HG02678 (cell line): ENCODE data around the gene NEK10.

Experiments used
- ATAC-seq: cut with Tn5 transposase; IDR thresholded peaks from one replicate; pipeline ENCODE4 v1.9.1; 2021; ENCODE audit warnings: mild to moderate bottlenecking, moderate library complexity; ENCODE audit not compliant: unreplicated experiment

The NEK10 gene

DNA sequence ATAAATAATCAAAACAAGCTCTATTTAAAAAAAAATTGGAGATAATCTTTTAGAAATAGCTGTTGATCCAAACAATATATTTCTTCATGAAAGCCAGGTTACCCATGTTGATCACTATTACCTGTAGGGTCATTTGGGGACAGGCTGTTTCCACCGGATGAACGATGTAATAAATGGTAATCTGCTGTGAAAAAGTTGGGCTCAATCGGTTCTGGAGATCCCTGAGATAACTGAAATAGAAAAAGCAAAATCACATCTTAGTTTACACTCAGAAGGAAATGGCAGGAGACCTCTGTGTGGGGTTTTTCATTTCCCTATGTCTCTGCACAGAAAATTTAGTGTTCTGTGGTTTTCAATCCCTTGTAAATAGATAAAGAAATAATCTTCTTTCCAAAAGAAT lies 249.5 kb downstream of the NEK10 start:
- no peak for ATAC-seq

DNA sequence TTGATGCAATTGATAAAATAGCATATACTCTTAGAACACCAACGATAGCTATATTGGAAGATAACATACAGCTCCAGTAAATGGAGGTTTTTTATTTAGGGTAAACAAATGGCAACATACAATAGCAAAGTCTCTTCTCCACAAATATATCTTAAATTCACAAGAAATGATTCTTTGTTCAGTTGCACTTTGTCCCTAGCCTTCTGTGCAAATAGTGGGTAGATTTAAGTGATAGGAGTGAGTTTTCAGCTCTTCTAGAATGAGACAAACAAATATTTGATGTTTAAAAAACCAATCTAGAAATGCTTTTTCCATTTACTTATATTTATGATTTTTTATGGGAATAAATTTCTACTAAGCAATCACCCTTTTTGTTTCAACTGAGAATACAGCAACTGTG lies 253.8 kb downstream of the NEK10 start:
- ATAC-seq: no peak

DNA sequence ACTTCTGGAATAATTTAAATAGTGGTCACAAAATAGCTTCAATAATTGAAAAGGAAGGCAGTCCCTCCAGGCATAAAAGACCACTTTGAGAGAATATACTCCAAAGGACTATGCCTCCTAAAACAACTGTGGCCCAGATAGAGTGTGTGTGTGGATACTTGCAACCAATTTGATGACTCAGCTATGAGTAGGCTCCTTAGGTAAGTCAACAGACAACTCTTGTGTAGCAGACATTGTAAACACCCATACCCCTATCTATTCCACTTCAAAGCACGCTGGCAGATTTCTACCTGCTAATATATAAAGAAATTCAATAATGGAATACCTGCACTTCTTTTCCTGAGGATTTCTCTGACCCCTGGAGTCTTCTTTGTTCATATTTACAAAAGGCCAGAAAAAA lies 254.5 kb downstream of the NEK10 start:
- no peak for ATAC-seq

DNA sequence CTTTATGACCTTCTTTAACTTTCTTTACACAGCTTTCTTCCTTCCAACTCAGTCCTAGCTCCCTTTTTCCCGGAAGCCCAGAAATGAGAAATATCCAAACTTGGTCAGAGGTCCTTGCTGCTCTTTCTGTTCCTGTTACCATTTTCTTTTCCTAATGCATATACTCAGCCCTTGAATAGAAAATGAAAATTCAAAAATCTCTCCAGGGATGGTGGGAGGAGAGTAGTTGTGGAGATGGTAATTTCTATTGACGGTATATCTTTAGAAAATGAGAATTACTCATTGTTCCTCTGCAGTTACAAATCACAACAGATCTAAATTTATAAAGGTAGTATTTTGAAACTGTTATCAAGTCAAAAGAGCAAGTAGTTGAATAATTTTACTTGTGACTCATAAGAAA lies 255.1 kb downstream of the NEK10 start:
- no peak for ATAC-seq

DNA sequence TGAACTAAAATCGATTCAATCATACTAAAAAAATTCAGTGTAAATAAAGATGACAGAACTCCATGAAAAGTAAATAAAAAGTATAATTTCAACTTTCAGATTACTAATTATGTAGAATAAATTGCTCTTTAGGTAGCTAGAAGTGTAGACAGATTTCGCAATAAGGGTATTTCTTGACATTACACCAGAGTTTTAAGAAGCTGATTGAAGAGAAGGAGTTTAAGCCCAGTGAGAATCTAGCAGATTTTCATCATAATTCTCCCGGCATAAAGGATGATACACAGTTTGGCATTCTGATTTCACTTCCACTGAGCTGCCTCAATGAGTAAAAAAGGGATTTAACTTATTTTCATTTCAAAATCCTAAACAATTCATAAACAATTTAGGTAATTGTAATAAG lies 259.2 kb downstream of the NEK10 start:
- no peak for ATAC-seq

DNA sequence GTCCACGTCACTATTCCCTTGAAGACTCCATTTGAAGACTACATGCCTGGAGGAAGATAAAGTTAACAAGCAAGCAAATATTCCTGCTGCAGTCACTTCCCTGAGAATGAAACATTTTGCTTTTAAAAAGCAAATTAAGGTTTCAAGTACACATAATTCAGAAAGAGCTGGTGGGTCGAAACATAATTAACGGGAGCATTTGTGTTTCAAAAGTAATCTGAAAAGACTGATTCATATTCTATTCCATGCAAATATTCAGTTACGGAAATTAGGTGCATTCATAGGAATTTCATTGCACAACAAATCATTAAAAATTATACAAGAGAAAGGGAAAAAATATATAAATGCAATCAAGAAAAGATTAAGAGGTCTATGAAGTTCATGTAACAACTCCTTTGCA lies 260.9 kb downstream of the NEK10 start:
- ATAC-seq: no peak

DNA sequence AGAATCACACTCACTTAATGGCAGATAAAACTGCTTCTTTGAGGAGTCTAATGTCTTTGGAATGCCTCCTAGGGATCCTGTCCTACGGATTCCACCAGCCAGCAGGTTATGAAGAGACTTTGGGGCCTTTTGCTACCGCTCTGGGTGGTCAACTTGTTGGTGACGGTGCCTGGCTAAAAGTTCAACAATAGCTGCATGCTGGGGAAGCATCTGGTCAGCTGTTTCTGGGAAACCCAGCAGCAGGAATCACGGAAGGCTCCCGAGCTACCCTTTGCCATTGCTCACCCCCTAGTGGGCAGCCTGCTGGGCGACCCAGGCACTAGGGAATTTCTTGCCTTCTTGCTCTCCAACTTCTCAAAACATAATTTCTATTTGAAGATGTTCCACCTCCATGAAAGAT lies 263.3 kb downstream of the NEK10 start:
- no peak for ATAC-seq

DNA sequence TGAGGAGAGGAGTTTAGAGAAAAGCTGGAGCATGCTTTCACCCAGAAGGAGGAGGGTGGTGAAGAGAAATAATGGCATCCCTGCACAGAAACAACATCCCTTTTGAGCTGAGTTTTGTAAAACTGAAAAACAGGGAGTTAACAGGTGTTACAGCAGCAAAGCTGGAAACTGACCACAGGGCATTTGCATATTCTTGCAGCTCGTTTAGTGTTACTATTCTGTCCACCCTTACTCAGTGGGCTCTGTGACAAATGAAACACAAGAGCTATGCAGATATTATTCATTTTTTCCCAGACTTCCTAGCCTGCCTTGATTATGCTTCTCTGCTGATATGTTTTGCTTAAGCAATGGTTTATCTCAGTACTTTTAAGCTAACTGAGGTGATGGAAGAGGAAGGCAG lies 272.0 kb downstream of the NEK10 start:
- ATAC-seq: no peak

DNA sequence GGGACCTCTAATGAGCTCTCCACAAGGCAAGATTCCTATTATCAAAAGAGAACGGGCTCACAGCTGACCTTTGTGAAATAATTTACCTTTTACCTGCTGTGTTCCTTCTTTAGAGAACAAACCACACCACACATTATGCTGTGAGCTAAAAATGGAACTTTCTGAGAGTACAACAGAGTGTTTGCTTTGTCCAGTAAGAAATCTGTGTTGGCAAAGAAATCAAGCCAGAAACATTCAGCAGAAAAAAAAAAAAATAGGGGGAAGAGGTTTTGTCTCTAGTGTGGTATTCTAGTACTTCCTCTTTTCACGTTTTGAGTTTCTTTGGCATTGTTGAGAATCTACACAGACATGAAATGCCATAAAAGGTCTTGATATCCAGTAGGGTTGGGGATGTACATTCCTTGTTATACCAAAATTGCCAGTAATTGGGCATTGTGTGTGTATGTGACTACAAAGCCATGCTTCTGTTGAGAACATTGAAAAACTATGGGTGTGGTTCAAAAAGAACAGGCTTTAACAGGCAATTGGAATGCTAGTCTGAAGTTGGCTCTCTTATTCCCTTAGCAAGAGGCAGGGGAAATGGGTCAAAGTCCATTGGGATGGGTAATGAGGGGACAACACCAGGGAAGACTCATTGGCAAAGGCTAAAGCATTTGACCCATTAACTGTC lies 273.5 kb downstream of the NEK10 start:
- ATAC-seq: no peak

DNA sequence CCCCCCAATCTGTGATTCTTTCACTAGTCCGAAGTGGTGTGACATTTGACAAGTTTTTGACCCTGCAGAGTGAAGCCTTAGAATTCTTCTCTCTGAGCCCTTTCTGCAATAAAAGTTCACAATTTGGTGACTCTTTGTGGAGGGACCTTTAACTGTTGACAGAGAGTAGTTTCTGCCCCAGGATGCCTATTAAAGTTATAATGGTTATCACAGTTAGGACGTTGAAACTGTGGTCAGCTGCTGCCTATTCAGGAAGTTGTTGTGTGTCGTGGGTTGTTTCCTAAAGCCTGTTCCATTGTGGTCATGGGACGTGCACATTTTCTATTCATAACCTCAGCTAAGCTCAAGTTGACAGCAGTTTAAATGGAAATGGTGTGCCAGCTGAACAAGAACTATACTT lies 274.5 kb downstream of the NEK10 start:
- ATAC-seq: no peak

DNA sequence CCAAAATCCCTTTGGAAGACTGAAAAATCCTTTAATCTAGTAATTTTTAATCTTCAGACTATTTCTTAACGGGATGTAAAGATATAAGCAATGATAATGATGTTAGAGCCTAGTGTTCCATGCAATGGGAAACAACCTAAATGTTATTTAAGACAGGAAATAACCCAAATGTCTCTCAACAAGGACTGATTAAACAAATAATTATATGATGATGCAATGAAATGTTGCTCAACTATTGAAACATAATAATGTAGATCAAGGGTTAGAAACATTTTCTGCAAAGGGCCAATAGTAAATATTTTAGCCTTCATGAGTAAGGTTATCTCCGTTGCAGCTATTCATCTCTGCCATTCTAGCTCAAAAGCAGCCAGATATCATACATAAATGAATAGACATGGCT lies 275.4 kb downstream of the NEK10 start:
- no peak for ATAC-seq

DNA sequence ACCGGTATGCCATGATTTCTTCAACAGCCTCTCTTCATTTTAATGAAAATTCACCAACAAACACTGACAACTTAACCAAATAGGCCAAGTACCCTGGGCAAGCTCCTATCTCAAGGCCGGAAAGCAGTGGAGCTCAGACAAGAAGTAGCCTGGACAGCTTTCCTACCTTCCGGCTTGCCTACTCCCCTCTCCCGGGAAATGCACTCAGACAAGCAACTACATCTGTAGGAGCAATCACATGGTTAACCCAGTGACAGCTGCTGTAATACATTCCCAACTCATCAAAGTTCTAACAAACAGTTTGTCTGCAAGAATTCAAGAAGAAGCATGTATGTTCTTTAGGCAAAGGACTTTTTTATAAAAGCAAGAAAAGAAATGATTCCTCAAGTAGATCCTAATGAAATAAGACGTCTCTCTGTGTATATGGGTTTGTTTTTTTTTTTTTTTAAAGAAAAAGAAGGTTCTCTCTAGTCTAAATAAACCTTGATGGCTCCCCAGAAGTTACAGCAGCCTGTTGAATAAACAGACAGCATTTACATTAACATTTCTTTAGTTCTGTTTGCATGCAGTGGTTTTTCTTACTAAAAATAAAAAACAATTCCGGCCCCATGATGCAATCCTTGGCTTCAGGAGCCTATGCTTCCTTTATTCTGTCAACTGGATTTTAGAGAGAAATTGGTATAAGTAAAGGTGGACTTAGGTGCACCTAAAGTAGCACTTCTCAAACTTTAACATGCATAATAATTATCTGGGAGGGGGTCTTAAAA lies 278.7 kb downstream of the NEK10 start:
- ATAC-seq: no peak

DNA sequence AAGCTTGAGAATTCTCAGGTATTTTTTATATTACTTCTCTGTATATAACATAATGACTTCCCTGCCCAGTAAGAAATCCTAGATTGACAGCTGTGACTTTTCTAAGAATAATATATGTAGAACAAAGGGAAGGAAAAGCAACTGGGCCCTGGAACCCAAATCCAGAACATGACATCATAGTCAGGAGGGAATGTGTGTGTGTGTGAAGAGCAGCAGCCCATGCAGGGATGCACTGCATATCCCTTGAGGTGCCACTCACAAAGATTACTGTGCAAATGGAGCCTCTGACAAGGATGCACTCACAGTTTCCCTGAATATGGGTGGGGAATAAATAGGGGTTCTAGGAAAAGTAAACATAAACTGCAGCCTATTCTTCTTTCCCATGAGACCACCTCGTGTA lies 279.5 kb downstream of the NEK10 start:
- ATAC-seq: no peak

DNA sequence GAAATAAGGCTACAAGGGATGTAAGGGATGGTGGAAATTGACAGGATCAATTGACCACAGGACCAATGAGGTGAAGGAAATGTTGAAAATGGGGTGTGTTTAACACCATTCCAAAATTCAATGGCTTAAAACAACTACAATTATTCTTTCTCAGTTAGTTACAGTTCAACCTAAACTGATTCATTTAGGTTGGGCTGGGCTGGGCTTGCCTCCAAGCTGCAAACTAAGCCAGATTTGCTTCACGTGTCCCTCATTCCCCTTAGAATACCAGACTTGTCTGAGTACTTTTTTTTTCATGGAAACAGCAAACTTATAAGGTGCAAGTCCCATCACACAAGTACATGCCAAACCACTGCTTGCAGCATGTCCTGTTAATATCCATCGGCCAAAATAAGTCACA lies 280.1 kb downstream of the NEK10 start:
- ATAC-seq: no peak

DNA sequence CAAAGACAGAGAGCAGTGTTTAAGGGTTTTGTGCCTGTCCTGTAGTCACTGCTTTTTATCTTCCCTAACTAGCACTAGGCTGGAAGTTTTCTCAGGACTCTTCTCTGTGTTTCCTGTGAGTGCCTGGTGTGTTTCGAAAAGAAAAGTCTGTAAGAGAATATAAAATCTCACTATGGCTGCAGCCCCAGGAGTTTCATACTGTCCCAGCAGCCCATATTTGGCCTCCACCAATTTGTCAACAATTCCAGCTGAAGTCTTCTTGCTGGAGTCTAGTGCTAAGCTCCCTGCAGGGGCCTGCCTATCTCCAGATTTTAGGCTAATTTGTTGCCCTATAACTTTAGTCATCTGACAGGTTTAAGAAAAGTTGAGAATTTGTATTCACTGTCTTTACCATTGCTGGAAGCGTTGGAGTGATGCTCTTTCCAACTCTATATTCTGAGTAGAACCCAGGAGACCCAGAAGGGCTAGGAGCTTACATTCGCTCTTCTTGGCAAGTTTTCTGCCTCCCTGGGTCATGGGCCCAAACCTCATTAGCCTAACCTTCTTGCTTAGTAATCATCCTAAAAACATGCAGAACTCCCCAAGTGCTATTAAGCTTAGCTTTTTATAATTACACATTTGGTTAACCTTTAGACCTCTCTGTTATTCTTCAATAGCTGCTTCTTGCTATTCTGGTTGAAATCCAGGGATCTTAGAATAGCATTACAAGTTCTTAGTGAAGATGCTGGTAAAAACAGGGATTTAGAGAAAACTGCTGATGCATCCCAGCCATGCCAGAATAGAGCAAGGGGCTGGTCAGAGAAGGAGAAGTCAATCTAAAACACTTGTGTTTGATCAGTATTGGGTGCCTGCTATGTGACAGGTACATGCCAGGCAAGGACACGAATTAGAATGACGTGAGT lies 283.1 kb downstream of the NEK10 start:
- no peak for ATAC-seq

DNA sequence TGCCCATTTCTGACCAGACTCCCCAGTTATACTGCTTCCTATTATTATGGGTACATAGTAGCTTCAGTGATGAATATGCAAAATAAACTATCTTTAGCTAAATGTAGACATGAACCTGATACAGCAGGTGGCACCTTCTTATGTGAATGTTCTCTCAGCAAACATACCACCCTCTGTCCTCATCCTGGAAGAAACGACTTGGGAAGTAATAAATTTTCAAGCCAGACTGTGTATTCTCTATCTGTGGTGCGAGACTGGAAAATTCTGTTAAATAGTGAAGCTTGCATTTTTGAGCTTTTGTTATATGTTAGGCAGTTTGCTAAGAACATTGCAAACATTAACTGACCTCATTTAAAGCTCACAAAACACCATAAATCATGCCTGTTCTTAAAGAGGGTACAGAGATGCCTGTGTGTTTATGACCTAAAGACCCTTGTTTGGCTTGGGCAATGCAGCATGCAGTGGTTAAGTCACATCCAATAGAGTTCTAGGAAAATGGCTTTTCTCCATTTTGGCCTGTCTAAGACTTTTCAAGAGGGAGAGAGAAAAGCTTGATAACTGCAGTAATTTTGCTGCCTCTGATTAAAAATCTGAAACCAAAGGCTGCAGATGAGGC lies 287.1 kb downstream of the NEK10 start:
- no peak for ATAC-seq

DNA sequence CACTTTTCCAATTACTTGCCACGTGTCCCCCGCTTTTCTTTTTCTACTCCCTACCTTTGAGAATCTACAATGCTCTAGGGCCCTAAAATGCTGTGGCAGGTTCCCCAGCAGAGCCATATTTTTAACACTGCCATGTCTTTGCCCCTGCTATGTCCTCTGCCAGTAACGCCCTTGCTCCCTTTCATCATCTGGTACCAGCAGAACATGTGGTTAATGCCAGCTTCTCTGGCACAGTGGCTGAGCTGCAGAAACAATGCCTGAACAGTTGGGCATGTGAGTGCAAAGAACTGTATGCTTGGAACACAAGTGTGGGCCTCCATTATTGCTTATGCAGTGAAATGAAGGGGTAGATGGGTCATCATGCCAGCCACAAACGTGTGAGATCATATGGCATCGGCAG lies 287.6 kb downstream of the NEK10 start:
- ATAC-seq: no peak

DNA sequence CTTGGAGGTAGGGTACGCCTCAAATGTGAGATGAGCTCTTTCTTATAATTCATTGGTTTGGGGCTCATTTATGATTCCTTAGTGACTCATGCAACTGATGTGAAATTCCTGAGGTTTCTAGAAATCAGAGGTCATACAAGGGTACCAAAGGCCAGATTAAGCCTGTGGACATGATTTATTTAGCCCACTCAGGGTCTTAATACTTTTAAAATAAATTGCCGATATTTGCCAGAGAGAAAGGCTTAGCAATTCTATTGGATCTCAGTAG lies 289.0 kb downstream of the NEK10 start:
- no peak for ATAC-seq

DNA sequence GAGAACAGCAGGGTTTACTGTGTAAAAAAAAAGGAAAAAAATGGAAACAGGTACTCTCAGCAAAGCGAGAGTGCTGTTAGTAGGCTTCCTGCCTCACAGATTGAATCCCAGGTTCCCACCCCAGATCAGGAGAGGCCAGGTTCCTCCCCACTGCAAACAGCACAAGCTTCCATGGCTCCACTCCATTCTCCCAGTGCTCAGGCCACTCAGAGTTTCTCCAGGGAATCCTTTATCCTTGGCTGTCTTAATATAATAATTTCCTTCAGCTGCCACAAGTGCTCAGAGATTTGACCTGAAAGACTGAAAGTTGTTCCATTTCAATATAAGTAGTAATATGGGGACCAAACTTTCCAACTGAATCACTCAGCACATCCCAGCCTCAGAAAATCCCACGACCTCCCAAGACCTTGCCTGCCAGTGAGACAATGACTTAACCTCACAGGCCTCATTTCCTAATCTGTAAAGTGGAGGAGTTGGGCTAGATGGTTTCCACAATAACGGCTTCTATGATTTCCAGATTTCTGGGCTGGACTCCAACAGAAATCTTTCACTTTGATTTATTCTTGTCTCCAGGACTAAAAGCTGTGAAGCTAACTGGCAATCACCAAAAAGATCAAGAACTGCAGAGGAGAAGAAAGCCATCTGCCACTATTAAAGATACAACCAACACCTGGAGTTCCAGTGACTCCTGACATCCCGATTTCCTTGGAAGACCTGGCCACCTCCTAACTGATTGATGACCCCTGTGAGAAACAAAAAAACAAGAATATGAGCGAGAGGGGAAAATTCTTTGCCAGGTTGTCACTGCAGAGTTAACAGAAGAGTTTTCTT lies 289.5 kb downstream of the NEK10 start:
- no peak for ATAC-seq

DNA sequence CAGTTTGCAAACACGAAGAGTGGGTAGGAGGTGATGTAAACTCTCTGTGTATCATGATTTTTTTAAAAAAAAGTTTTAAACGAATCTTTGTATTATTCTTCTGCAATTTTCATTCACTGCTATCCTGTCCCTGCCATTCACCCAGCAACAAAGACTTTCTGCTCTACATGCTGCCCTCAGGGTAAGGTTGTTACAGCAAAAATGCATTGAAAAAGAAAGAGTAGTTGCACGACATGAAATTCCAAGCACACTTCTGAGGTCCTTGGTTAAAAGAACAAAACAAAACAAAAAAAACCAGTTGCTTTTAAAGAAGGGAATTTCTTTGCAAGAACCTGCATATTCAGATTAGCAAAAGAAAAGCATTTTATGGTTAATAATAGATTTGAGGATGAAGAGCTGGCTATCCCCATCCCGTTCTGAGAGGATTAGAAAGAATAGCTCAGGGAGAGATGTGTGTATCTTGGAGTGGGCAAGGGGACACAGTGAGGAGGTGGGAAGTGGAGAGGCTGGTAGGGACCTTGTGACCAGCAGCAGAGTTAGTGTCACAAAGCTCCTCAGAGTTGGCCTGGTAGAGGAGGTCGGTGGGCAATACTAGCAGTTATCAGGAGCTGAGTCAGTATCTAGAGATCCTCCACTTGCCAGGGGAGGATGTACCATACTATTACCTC lies 290.8 kb downstream of the NEK10 start:
- ATAC-seq: no peak
